22Rv1 (cell line): ENCODE results near the gene FHIT.

Source experiments
- ZFX ChIP-seq: fragments of 450-650 bp; IDR thresholded peaks from 2 replicates; pipeline ENCODE4 v1.6.1; 2017; ENCODE audit warnings: antibody characterized with exemption, borderline replicate concordance
- TF ChIP-seq, protein P1 (sequence below): fragments of 450-650 bp; IDR thresholded peaks from 2 replicates; pipeline ENCODE4 v1.5.1; 2017; ENCODE audit warnings: mild to moderate bottlenecking

DNA sequence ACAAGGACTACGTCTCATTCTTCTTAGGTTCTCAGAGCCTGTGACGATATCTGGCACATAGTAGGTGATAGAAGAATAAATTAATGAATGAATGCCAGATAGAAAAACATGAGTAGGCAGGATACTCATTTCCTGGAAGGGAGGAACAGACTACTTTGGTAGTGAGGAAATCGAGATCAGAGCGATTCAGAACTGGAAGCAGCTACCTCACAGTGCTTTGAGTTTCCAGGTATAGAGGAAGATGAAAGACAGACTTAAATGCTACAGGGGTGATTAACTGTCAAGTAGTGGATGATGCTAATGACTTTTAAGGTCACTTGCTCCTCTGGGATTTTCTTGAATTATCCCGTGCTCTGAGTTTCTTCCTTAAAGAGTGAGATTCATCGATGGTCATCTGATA is 1249.9 kb downstream of the FHIT start:
- TF ChIP-seq, protein P1, sequence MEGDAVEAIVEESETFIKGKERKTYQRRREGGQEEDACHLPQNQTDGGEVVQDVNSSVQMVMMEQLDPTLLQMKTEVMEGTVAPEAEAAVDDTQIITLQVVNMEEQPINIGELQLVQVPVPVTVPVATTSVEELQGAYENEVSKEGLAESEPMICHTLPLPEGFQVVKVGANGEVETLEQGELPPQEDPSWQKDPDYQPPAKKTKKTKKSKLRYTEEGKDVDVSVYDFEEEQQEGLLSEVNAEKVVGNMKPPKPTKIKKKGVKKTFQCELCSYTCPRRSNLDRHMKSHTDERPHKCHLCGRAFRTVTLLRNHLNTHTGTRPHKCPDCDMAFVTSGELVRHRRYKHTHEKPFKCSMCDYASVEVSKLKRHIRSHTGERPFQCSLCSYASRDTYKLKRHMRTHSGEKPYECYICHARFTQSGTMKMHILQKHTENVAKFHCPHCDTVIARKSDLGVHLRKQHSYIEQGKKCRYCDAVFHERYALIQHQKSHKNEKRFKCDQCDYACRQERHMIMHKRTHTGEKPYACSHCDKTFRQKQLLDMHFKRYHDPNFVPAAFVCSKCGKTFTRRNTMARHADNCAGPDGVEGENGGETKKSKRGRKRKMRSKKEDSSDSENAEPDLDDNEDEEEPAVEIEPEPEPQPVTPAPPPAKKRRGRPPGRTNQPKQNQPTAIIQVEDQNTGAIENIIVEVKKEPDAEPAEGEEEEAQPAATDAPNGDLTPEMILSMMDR, result no peak
- TF ChIP-seq ZFX, result no peak
